ENCODE results near the gene CDK14. TPM values are rescaled to one million over a fixed set of nuclear protein-coding genes. Genes with fewer than 3 reads are reported as not detected.

The CDK14 gene
- total RNA-seq, 1 donor from 2014 or later: 1.1 TPM

DNA sequence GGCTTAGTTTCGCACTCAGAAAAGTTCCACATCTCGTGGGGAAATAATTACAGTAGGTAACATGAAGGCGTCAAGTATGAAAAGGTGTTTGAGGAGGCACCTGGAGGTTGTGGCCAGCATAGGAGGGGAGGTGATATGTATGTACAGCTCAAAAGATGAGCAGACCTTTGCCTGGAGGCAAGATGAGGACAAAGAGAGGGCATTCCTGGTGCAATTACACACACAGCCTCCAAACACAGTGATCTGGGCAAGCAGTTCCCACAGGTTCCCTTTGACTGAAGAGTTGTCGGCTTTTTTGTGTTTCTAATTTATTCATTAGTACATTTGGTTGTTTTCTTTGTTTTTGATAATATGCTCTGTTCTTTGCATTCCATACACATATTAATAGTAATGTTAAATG is 46.9 kb downstream of the CDK14 start:
- ATAC-seq: no peak

DNA sequence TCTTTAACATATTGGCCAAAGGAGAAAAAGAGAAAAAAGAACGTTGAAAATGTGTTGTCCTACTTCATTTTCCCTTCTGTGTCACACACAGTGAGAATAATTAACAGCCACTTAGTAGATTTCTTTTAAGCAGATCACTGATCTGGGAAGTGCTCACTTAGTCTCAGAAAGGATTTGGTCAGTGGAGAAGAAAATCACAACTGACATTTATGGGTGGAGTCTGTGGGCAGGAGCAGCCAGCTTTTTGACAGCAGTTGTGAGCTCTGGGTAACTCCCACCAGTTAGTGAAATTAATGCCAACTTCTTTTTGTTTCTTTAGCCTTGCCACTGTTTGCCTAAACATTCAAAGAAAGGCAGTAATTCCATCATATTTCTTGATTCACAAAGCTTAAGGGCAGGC is 49.7 kb downstream of the CDK14 start:
- no peak for ATAC-seq

DNA sequence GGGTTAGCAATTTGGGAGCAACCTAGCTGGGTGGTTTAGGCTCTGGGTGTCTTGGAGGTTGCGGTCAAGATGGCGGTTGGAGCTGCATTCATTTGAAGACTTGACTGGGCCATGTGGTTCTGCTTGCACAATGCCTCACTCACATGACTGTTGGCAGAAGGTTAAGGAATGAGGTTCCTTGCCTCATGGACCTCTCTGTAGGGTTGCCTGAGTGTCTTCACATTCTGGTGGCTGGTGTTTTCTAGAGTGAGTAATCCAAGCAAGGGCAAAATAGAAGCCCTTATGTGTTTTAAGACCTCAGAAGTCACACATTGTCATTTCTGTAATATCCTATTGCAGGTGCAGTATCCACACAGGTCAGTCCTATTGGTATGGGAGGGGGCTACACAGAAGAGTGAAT is 52.0 kb downstream of the CDK14 start:
- no peak for ATAC-seq

DNA sequence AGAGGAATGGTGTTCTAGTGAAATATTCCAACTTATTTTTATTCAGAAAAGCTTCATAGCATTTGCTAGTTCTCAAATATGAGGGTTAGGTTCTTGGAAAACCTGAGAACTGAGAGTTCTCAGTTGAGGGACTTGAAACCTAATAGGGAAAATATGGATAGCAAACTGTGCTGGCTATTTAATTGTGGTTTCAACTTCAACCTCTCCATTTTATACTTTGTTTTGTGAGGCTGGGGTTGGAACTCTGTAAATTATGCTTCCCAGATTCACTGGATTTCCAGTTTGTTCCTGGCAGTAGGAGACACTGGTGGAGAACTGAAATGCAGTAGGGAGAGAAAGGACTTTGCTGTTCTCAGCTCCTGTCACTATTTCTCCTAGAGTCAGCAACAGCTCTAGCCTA is 52.7 kb downstream of the CDK14 start:
- ATAC-seq: no peak

DNA sequence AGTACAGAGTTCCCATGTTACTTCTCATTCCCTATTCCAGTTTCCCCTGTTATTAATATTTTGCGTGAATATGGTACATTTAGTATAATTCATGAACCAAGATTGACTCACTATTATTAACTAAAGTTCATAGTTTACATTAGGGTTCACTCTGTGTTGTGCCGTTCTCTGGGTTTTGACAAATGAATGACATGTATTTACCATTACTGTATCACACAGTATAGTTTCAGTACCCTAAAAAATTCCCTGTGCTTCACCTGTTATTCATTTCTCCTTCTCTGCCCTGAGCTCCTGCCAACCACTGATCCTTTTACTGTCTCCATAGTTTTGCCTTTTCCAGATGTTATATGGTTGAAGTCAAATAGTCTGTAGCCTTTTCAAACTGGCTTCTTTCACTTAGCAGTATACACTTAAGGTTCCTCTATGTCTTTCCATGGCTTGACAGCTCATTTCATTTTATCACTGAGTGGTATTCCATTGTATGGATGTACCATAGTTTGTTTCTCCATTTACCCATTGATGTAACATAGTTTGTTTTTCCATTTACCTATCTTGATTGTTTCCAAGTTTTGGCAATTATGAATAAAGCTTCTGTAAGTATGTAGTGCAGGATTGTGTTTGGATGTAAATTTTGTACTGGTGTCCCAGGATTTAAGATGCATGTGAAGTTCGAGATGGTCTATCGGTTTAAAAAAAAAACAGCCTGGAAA is 58.8 kb downstream of the CDK14 start:
- no peak for ATAC-seq

DNA sequence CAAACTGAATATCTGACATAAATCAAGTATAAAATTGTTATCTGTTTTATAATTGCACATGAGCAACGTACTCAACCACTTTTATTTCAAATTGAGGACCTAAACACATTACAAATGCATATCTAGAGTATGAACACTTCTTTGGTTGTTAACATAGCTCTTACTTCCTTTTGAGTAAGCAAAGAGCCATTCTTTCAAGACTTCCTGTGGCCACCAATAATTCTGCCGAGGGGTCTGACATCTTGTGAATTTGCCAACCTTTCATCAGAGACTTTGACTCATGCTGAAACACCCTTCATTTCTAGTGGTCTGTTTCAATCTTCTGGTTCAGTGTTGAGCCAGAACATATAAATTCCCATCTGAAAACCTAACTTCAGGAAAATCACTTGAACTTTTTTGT is 59.4 kb downstream of the CDK14 start:
- no peak for ATAC-seq

DNA sequence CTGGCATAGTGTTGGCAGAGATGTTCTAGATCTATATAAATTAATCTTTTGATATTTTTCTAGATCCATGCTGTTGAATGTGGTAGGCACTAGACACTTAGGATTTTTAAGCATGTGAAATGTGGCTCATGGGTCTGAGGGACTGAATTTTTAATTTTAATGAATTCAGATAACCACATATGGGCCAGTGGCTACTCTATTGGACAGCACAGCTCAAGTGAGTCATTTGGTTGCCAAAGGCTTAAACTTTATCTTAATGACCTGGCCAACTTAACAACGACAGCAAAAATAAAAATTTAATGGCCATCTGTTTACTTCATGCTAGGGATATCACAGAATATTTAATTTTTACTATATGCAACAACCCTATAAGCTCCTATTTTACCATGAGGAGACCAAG is 61.4 kb downstream of the CDK14 start:
- ATAC-seq: no peak

DNA sequence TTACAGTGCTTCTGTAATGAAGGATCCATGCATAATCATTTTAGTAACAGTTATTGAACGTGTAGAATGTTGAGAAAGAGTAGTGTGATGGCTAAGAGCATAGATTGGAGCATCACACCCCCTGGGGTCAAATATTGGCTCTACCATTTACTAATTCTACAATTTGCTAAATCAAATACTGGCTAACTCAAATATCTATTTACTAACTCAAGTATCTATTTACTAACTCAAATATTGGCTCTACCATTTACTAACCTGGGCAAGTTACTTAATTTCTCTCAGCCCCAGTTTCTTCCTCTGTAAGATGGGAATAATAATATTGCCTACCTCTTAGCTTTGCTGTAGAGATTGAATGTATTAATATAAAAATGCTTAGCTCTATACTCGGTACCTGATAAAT is 64.0 kb downstream of the CDK14 start:
- no peak for ATAC-seq

DNA sequence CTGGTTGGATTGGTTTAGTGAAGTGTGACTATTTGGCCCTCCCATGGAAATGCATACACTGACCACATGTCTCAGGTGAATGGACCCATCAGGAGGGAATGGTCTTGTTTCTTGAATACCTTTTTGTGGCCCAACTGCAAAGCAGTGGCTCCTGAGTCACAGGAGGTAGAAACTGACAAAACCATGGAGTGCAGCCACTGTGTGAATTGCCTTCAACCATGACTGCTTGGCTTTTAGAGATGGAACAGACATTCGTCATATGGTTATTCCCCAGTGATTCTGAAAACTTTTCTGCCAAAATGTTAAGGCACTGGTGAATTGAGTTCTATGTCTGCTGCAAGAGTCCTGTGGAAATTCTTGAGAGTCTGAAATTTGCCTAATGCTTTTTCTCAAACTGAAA is 64.7 kb downstream of the CDK14 start:
- no peak for ATAC-seq

DNA sequence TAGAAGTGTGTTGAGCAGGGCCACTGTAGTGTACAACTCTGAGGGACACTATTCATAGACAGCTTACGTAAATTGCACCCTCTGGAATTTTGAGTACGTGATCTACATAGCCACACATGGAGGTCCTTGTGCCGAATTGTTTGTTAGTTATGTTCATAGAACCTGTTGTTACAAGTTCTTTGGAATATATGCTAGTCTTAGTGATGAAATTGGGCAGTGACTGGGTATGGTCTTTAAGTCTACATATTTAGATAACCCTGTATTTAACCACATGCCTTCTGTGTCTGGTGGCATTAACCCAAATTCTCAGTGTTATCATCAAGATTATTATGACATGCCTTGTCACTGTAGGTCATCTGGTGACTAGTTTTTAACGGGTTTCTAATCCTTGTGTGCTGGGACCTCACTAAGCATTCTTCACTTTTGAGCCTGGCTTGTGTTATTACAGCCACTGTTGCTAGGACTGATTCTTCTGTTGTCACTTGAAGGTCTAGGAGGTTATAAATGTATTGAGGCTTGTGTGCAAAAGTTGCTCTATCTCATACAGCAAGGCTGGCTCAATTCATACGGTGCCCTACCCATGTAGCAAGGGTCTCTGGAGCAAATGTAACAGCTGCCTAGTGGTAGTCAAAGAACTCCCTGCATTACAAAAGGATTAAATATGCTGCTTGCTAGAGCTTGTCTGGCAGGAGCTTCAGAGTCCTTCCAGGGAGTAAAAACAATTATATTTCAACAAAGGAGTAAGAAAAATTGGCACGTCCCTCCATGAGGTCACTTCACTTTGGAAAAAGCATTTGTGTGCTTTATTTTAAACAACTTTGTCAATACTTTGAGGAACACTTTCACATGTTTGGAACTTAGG is 65.4 kb downstream of the CDK14 start:
- no peak for ATAC-seq

DNA sequence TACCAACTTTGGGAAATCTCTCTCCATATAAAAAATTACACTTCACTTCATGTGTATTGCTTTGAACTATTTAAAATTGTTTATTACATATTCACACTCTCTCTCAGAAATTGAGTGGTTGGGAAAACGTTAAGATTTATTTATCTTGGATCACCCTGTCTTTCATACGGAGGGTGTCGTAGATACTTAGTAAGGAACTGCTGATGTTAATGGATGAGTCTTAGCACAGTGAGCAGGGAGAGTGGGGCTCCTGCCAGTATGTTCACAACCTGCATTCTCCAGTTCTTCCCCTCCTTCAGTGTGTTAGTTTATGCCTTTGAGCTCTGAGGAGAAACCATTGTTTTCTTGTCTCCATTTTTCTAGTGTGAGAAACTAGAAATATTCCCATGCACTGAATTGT is 67.1 kb downstream of the CDK14 start:
- ATAC-seq: no peak

DNA sequence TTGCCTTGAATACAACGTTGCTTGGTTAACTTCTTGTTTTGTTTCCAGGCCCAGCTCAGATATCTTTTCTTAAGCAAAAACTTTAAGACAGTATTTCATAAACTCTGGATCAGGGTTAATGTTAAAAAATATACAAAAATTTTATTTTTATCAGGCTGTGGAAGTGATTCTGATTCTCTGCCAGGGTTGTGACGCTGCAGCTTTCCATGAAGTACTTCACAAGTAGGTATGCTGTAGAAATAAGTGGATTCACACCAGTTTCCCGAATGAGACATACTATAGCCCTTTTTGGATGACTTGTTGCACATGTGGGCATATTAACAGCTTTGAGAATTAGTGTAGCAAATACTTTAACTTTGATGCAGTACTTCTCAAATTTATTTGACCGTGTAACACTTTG is 70.1 kb downstream of the CDK14 start:
- ATAC-seq: no peak

DNA sequence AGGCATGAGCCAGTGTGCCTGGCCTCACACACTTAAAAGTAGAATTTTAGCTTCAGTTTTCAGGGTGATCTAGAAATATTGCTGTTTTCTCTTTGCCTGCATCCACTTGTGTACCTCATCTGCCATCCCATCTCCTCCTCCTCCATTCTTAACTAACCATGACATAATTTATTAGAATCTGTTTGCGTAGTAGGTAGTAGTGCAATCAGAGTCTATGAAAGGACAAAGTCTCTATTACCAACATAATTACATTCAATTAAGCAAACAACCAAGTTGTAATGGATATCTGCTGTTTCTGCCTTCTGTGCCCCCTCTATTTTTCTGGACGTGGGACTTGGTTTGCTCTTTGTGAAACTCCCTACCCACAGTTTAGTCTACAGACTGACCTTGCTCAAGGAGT is 72.9 kb downstream of the CDK14 start:
- no peak for ATAC-seq

DNA sequence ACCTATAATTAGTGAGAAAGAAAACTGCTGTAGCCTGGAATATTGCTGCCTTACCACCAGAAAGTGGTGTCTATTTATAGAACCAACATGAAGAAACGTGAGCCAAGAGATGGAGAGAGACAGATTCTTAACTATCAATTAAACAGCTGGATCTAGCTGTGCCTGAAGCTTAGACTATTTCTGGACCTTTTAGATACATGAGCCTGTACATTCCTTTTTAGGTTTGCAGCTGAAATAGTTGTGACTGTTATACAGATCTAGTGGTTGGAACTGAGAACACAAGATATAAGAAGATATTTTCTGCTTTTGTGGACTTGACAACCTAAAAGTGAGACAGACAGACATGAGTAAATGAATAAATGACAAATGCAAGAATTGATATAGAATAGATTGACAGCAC is 73.4 kb downstream of the CDK14 start:
- no peak for ATAC-seq

DNA sequence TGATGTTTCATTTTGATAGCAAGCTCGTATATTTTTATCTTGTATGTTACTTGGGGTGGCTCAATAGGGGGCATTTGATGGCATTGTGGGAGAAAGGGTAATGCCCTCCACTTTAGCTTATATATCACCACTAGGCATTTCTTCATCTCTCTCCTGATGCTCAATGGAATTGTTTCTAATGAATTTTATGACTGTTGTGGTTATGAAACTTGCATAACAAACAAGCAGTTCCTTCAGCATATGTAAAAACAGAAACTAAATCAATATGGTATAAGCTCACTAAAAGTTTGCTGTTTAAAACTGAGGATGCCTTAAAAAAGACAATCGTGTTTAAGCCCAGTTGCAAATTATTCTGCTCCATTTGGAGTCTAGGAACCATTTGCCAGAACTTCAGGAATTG is 75.5 kb downstream of the CDK14 start:
- no peak for ATAC-seq

DNA sequence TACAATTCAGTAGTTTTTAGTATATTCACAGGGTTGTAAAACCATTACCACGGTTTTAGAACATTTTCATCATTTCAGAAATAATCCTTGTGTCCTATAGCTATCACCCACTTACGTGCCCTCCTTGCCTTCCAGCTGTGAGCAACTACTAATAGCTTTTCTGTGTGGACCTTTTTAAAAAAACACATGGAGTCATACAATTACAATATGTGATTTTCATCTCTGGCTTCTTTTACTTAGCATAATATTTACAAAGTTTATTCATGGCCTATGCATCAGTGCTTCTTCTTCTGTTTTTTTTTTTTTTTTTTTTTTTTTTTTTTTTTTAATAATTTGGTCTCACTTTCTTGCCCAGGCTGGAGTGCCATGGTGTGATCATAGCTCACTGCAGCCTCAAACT is 76.1 kb downstream of the CDK14 start:
- ATAC-seq: no peak

DNA sequence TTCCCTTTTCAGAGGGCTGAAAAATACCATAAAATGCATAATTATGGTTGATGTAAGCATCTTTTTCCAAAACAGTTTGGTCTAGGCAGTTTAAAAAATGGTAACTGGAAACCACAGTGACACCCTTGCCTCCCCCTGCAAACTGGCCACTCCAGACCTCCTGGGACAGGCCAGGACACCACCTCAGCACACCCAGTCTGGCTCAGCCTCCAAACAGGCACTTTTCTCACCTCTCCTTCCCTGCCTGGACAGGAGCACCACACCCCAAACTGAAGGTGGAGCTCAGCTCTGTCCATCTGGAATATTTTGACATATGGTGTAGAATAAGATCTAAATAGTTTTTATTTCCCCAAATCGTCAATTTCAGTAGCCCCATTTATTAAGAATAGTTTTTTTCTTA is 78.5 kb downstream of the CDK14 start:
- no peak for ATAC-seq

DNA sequence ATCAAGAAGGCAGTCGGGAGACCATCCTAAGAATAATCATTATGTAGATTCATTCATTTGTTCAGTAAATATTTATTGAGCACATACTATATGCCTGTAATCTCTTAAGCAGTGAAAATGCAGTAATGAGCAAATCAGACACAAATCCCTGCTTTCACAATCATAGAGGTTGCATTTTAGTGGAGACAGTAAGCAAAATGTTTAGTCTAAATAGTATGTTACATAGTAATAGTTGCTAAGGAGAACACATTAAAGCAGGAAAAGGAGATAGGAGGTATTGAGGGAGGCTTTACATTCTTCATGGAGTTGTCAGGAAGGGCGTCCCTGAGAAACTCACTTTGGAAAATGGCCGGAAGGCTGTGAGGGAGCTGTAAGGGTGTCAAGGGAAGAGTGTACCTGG is 79.9 kb downstream of the CDK14 start:
- ATAC-seq: no peak

DNA sequence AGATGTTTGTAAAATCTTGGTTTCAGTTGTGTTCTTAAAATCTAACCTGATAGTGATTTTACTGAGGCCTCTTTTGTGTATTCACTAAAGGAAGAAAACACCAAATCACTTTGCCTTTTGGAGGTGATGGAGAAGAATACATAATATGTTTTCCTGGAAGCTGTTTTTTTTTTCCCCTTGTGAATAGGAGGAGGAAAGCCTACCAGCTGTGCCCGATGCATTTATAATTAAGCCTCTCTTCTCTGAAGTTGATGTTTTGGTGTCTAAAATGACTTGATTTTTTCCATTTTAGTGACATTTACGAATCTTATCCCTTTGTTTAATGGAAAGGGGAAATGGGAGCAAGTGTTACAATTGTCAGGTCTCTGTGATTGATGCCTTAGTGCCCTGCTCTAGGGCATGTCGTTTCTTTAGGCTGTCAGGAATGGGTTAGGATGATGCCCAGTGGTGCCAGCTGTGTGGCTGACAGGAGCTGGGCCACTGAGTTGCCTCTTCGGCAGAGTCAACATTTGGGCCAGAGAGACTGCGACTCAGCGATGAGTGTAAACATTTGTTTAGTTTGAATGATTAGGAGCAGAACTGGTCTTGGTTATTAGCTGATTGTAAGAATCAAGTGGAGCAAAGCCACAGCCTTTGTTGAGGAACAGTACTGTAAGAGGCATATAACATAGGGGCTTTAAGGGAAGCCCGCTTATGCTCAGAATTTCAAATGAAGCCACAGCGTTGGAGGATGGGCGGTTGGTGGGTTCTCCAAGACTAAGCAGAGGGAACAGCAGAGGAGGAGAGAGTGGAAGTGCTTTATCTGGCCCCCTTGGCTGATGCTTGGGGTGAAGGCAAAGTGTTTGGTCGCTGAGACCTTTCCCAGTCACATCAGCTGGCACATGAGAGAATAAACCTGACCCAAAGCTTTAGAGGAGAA is 81.6 kb downstream of the CDK14 start:
- no peak for ATAC-seq

DNA sequence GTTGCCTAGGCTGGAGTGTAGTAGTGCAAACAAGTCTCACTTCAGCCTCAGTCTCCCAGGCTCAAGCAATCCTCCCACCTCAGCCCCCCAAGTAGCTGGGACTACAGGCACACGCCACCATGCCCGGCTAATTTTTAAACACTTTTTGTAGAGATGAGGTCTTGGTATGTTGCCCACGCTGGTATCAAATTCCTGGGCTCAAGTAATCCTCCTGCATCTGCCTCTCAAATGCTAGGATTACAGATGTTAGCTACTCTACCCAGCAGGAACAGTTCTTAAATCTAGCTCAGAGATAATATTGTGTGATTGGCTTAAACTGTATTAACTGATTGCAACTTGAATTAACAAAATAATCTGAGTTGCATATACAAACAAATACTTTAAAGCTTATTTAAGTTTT is 82.9 kb downstream of the CDK14 start:
- ATAC-seq: no peak

DNA sequence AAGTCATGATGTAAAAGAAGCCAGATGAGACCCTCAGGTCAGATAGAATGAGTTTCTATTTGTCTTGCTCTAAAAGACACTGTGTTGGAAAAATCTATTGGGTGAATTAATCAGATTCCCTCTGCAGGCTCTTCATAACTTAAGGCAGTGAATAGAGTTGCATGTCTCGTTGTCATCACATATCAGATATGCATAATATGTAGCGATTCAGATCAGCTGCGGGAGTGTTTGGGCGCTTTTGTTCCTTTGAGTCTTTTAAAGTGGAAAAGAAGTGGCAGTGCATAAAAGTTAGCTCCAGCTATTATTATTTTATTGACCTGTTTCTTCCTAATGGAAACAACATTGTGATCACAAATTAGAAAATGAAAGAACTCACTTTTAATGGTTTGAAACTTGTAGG is 84.4 kb downstream of the CDK14 start:
- no peak for ATAC-seq

DNA sequence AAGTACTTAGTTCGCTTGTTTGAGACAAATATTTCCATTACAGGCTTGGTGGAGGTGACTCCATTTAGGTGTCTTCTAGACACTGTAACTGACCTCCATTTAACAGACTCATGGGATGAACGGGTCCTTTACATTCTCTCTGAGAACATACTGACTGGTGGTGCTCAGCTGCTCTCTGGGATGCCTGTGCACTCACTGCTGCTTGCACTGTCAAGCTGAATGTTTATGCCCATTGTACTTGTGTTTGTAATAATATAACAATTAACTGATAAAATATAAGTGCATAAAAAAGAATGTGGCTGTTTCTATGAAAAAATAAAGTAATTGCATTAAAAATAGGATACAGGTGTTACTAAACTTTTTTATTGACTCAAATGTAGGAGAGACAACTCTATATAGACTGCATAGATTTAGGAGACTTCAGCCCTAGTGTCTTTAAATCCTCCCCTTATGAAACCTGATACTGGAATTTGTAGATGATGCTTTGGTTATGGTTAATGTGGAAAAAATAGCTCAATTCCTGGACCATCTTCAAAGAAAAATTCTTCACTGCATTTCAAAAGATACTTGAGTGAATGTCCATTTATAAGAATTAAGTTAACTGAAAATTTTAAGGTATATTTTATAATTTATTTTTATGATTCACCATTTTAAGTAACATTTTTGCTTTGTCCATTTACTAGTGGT is 85.4 kb downstream of the CDK14 start:
- ATAC-seq: no peak

DNA sequence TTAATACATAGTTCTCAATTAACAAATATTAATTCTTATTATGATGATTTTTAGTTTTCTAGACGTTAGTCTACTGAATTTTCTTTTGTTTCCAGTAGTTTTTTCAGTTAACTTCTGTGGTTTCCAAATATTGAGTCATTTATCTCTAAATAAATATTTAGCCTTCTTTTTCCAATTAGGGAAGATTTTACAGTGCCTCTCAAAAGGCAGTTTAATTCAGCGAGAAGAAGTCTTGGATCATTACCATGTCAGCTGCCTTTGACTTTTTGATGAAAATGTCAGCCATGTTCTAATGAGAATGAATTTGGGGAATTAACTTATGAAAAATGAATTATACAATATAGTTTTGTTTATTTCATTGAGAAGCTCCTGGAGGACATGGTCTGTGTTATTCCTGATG is 90.0 kb downstream of the CDK14 start:
- no peak for ATAC-seq

Measured in esophagus mucosa (tissue), 1 donor.